EL (cell line): ENCODE measurements around the gene CAPN7.

Experiments
- DNase-seq: peaks from one replicate; pipeline ENCODE4 v3.0.0-alpha.2; 2016

Gene CAPN7

DNA sequence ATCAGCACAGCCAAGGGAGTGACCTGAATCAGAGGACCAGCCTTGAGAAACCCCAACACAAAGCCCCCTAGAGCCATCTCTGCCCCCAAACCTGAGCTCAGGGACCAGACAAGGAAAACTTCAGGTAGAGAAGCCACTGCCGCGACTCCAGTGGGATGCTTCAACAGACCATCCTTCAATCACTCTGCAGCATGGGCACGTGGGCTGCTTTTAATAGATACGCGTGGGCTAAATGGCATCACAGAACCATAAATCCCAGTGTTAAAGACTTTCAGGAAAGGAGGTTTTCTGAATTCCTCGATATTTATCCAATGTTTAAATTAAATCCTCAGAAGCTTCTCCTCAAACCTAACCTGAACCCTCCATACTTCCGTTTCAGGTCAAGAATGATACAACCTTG, 95.7 kb downstream of the CAPN7 start:
- DNase-seq = no peak
